ENCODE data around the gene OTP. TPM values are rescaled to one million over a fixed set of nuclear protein-coding genes. Genes with fewer than 3 reads are reported as not detected.

Gene OTP
- polyA plus RNA-seq, 1 experiment: not detected

DNA sequence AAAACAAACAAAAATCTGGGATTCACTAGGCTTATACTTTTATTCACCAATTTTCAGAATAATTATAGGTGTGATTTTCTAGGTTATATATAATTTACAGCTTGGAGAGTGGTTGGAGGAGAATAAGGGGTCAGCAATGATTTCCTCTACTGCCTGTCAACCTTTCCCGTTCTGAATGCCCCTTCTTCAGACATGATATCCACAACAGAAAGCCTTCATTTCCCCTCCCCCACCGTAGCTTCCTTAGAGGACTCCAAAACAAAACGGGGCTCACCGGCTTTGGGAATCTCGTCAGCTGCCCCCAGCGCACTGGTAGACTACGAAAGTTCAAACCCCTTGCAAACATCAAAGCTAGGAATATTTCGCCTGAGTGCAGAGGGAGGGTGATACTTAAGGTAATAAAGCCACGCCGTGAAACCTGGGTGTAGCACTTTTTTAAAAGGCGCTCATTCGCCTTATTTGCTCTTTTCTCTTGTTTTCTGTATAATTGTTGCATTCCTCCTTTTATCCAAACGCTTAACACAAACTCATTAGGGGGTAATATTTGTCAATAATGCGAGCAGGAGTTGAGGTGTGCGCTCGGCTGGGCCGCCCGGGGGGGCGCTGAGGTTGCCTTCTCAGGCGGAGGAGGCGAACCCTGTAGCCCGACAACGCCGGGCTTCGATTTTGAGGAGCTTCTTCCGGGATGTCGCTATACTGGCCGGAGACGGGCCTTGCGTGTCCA, 2.4 kb downstream of the OTP start:
- no peak for DNase-seq (ENCODE audit: low read depth, low spot score)
- TF ChIP-seq, protein P1, sequence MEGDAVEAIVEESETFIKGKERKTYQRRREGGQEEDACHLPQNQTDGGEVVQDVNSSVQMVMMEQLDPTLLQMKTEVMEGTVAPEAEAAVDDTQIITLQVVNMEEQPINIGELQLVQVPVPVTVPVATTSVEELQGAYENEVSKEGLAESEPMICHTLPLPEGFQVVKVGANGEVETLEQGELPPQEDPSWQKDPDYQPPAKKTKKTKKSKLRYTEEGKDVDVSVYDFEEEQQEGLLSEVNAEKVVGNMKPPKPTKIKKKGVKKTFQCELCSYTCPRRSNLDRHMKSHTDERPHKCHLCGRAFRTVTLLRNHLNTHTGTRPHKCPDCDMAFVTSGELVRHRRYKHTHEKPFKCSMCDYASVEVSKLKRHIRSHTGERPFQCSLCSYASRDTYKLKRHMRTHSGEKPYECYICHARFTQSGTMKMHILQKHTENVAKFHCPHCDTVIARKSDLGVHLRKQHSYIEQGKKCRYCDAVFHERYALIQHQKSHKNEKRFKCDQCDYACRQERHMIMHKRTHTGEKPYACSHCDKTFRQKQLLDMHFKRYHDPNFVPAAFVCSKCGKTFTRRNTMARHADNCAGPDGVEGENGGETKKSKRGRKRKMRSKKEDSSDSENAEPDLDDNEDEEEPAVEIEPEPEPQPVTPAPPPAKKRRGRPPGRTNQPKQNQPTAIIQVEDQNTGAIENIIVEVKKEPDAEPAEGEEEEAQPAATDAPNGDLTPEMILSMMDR (IDR thresholded peaks at IDR 0.05; ENCODE audit: low read depth, low read length): no peak
- Histone ChIP-seq H3K27me3 (ENCODE audit: control insufficient read depth, insufficient read depth, low read length) (peaks cover 89% of the 10 kb centered on the region), H3K27ac (ENCODE audit: low read depth, low read length) (no peak overlapping the region), H3K4me3 (ENCODE audit: low read depth, low read length) (no peak overlapping the region), H3K9me3 (ENCODE audit: control insufficient read depth, insufficient read depth, low read length) (peaks cover 20% of the 10 kb centered on the region)
- POLR2A ChIA-PET: no interaction called here
- CTCF ChIA-PET: interaction anchor here (0.7 kb wide), 1 partner anchor 118 kb away, joined by 4 read pairs; no protein-coding TSS in a partner anchor

DNA sequence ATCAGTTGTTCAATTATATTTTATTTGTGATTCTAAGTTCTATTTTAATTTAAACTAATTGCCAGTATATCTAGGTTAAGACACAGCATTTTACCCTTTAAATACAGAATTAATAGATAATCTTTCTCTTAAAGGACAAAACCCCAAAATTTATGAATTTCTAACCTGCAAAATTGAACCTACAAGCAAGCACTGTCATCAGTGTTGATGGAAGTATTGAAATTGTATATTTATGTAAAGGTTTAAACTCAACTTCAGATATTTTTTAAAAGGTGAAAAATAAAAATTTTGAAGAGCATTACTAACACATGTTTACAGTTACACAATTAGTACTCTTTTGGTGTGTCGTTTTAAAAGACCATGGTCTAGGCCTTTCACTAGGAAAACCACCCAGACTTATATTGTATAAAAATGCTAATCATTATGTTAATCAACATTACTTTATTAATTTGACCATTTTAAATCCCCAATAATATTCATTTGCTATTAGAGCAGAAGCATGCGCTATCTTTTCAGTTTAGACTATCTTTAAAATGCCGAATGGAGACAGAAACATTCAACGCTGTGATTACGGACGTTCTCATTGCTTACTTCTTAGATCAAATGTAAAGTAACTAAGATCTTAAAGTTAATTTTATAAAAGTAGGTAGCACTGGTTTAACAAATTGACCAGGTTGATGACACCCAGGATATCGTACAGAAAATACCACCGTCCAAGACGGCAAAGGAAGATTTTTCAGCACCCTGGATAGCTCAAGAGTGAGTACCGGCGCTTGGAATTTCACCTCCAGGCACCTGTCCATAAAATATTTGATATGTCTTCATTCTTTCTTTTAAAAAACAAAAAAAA, 3.2 kb downstream of the OTP start:
- ChIA-PET POLR2A (no interaction called here), CTCF (interaction anchor here (0.7 kb wide), 1 partner anchor 118 kb away, joined by 4 read pairs; no protein-coding TSS in a partner anchor)
- TF ChIP-seq, protein P1 (IDR thresholded peaks at IDR 0.05; ENCODE audit: low read depth, low read length): no peak
- H3K27ac ChIP-seq (ENCODE audit: low read depth, low read length): no peak overlapping the region
- H3K27me3 ChIP-seq (ENCODE audit: control insufficient read depth, insufficient read depth, low read length): peaks cover 89% of the 10 kb centered on the region
- peaks cover 20% of the 10 kb centered on the region for H3K9me3 ChIP-seq (ENCODE audit: control insufficient read depth, insufficient read depth, low read length)
- no peak for DNase-seq (ENCODE audit: low read depth, low spot score)
- no peak overlapping the region for H3K4me3 ChIP-seq (ENCODE audit: low read depth, low read length)

DNA sequence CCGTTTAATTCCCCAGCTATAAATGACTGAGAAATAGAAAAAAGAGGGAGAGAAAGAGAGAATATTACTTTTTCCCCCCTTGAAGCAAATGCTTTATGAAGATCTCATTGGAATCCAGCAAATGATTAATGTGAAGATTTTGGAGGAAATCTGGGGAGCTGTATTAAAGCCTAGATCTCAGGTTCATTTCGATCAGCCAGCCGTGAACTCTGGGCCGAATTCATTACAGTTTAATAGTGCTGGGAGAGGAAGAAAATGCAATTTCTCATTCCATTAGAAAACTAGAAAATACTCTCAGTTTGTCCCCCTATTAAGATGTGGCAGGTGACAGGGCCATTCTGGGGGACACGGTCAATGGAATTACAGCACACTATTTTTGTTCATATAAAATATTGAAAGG, 4.8 kb downstream of the OTP start:
- Histone ChIP-seq H3K9me3 (ENCODE audit: control insufficient read depth, insufficient read depth, low read length) (peaks cover 14% of the 10 kb centered on the region), H3K27ac (ENCODE audit: low read depth, low read length) (no peak overlapping the region), H3K4me3 (ENCODE audit: low read depth, low read length) (no peak overlapping the region), H3K27me3 (ENCODE audit: control insufficient read depth, insufficient read depth, low read length) (peaks cover 87% of the 10 kb centered on the region)
- POLR2A ChIA-PET: no interaction called here
- DNase-seq (ENCODE audit: low read depth, low spot score): no peak
- TF ChIP-seq, protein P1 (IDR thresholded peaks at IDR 0.05; ENCODE audit: low read depth, low read length): no peak
- CTCF ChIA-PET: no interaction called here

DNA sequence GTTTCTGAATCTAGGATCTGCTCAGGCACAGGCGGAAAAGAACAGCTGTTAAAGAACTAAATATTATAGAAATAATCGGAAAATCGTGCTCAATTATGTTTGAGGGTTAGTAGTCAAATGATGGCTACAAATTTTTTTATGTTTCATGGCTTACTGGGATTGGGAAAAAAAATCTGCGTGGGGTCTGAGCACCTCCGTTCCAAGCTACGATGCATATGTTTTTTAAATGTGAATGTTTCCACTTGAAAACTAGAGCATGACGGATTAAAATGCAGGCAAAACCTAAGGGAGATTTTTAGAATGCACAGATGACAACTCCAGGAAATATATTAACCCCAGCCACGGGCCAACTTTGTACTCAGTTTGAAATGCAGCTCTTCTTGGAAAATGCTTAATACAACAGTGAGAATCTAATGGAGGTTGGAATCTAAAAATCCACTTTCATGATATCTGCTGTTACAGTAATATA, 5.3 kb downstream of the OTP start:
- H3K4me3 ChIP-seq (ENCODE audit: low read depth, low read length): no peak overlapping the region
- peaks cover 16% of the 10 kb centered on the region for H3K9me3 ChIP-seq (ENCODE audit: control insufficient read depth, insufficient read depth, low read length)
- ChIA-PET POLR2A (no interaction called here), CTCF (no interaction called here)
- H3K27ac ChIP-seq (ENCODE audit: low read depth, low read length): no peak overlapping the region
- H3K27me3 ChIP-seq (ENCODE audit: control insufficient read depth, insufficient read depth, low read length): peaks cover 86% of the 10 kb centered on the region
- TF ChIP-seq, protein P1 (IDR thresholded peaks at IDR 0.05; ENCODE audit: low read depth, low read length): no peak
- no peak for DNase-seq (ENCODE audit: low read depth, low spot score)
